HG02623 (cell line): ENCODE results near the gene KLHDC8A.
"Not testable (repeated sequence)": the region's sequence is repeated elsewhere in the genome, so short reads cannot be mapped to it uniquely, and the experiment has no call there.

ENCODE experiments used
- ATAC-seq: cut with Tn5 transposase; IDR thresholded peaks from one replicate; pipeline ENCODE4 v1.9.1; 2021; ENCODE audit warnings: moderate library complexity; ENCODE audit not compliant: unreplicated experiment

The KLHDC8A gene

DNA sequence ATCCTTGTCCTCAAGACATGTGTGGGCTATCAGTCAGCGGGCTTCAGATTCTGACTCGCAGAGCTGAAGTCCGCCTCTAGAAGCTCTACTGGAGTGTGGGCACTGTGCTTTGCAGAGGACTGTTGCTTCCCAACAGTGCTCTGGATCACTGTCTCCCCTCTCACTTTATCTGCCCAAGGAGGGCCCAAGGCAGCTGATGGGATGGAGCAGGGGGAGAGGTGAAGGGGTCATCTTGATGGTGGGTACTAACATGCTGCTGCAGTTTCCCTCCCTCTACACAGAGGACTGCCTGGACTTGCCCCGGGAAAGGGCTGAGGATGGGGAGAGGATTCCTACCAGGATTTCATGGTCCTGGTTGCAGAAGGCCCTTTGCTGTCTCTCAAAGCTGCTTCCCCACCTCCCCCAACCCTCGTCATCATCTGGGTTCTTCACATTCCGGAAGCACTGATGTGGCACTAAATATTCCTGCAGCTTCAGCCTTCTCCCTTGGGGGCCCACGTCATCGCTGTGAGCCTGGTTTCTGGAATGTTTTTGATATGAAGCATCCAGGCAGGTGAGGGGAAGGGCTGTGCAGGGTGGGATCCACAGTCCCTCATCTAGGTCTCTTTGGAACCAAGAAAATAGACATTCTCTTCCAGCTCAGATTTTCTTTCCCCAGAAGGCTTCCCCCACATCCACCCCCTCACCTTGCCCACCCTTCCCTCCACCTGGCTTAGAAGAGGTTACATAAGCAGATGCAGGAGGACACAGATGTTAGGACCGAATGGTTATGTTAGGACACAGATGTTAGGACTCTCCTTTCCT lies 58.3 kb downstream of the KLHDC8A start:
- ATAC-seq, result no peak

DNA sequence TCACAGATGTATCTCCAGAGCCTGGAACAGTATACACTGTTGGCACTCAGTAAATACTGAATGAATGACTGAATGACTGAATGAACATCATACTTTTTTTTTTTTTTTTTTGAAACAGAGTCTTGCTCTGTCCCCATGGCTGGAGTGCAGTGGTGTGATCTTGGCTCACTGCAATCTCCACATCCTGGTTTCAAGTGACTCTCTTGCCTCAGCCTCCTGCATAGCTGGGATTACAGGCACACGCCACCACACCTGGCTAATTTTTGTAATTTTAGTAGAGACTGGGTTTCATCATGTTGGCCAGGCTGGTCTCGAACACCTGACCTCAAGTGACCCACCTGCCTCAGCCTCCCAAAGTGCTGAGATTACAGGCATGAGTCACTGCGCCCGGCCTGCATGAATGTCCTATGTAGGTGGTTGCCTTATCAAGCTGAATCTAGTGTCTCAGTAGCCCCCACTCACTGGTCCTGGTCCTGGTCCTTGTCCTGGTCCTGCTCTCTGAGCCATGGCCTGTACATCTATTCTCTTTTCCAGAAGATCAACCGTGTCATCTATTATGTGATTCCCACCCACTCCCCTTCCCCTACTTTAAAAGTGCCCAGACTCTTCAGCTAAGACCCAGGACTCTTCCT lies 59.1 kb downstream of the KLHDC8A start:
- ATAC-seq, result not testable (repeated sequence)

DNA sequence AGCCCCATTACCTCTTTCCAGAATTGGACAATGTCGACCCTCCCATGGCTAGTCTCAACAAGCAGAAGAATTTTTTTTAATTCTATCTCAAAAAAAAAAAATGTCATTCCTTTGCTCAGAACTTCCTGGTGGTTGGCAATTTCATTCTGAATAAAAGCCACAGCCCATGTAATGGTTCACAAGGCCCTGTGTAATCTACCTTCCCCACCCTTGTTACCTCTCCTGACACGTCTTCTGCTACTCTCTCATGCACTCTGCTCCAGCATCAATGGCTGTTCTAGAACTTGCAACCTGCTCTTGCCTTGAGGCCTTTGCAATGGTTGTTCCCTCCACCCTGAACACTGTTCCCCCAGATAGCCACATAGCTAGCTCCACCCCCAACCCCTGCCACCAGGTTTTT lies 60.6 kb downstream of the KLHDC8A start:
- no peak for ATAC-seq

DNA sequence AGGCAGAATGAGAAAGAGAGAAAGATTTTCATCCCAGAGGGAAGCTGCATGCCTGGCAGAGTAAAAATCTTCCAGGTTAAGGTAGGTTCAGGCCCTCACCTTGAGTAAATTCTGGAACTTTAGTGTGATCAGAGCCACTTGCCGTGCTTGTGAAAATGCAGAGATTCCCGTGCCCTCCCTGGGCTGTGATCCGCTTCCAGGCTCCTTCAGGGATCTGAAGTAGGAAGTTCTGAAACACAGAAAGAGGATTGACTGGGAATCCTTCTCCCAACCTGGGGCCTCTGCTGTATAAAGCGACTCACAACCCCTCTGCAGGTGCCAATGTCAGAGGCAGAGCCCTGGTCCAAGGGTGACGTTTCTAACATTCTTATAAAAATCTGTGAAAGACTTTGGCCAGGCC lies 61.8 kb downstream of the KLHDC8A start:
- no peak for ATAC-seq

DNA sequence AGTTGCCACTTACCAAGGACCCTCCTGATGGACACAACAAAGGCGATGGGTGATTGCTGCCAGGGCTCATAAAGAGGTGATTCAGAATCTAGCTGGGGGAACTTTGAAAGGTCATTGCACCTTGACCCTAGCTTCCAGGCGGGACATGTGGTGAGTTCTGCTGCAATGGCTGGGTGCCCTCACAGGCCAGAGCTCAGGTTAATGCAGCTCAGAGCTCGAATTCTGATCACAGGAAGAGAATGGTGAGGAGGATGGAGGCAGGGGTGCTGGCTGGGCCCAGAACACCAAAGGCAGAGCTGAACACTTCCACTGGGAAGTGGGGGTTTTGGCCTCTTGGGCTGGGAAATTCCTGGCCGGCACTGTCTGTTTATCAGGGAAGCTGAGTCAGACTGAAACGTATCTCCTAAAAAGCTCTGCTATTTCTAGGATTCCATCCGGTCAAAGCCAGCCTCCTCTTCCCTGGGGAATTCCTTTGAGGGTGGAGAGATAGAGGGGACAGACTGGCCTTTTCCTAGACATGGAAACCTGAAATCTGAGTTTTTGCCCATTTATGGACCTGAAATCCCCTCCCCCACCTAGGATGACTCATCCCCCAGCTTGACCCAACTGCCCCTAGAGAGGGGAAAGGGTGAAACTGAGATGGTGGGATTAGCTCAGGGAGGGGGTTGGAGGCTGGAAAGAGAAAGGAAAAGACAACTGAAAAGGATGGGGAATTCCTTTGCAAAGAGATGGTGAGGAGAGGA lies 62.4 kb downstream of the KLHDC8A start:
- no peak for ATAC-seq

DNA sequence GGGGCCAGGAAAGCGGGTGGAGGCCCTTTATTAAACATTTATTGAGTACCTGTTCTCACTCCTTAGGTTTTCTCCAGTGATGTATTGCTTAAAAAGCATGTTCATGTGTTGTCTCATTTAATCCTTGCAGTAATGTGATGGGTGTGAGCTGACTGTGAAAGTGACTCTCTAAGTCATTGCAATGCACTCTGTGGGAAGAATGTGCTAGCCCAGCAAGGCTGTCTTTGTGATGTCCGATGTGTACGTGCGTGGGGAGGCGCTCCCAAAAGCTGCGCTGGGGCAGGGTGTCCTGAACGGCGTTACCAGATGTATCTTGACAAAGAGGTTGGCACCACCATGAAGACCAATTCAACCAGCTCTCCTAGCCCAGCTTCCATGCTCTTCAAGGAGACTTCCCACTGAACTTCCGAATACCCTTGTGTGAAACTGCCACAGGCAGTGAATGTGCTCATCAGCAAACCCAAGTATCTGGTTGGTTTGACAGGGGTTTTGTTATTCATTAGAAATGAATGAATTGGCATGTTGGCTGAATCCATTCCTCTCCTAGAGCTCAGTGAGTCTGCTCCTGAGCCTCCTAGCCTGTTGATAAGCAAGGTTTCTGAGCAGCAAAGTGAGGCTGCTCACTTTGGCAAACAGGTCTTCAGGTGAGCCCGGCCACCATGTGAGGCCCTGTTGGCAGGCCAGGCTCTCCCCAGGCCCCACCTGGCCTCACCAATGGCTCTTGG lies 63.2 kb downstream of the KLHDC8A start:
- no peak for ATAC-seq

DNA sequence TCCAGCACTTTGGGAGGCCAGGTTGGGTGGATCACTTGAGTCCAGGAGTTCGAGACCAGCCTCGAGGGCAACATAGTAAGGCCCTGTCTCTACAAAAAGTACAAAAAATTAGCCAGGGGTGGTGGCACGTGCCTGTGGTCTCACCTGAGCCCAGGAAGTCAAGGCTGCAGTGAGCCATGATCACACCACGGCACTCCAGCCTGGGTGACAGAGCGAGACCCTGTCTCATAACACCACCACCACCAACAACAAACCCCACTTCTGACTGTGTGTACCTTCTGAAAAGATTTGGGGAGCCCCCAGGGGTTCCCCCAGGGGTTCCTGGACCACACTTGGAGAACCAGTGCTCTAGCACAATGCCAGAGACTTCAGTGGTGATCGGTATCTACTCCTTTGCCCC lies 65.1 kb downstream of the KLHDC8A start:
- ATAC-seq, result no peak

DNA sequence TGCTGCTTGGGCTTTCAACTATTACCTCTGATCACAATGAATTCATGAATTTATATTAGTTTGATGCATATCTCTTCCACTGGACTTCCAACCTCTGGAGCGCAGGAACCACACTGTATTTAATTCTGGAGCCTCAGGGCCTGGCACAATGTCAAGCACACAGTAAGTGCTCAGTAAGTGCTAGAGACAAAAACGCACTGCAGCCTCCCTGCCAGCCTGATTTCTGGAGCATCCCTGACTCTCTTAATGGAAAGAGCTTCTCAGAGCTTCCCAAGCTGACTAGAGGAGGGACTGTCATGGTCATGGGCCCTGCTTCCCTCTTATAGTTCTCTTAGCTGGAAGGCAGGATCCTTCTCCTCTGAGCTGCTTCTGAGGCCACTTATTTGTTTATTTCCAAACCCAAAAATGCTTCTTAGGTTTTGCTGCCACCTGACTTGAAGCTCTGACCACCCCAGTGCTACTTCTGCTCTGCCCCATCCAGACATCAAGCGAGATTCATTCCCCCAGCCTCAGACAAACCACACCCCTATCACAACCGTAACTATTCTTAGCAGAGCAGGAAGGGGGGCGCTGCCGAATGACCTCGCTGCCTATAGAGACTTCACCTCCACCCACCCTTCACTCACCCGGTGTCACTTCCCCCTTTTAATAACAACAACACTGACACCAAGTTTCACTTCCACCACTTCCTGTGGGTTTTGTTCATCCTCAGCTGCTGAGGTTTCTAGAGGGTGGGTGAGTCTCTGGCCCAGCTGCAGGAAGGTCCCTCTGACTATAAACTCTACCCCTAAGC lies 68.8 kb downstream of the KLHDC8A start:
- ATAC-seq, result peak; percentile 79

DNA sequence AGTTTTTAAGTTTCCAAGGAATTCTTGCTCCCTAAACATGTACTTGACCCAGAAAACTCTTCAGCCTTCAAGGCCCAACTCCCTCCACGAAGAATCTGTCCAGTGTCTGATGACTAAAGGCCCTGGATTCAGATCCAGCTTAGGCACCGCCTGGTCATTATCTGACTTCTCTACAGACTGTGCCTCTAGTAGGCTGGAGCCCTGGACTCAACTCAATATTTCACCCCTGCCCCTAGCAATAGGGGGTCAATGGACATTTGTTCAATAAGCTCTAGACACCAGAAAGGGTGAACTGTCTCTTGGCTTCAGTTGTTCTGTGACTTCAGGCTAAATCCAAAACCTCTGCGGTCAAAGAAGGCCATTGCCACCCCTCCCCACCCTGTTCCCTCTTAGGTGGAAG lies 69.6 kb downstream of the KLHDC8A start:
- no peak for ATAC-seq

DNA sequence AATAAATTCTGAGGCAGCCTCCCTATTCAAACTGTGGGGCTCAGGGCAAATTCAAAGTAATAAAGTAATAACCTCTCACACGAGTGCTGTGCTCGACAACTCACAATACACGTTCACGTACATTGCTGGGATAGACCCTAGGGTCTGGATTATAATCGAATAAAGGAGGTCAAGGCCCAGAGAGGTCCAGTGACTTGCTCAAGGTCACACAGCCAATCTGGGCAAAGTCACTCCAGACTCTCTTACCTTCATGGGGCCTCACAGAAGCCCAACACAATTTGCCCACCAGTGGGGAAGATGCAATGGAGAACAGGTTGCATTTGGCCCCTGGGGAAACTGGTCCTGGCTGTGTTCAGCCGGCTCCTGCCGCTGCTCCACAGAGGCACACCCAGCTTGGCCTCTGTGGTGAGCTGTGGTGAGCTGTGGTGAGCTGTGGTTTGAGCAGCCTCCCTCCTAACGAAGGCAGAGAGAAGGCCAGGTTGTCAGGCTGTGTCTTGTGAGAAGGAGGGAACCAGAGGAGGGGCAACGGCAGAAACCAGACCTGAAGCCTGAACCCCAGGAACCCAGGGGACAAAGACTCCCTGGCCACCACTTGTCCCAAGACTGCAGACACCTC lies 70.3 kb downstream of the KLHDC8A start:
- ATAC-seq, result peak; percentile 24
